GM10266 (cell line): ENCODE results near the gene CHST2.

Experiments
- DNase-seq: peaks from one replicate; pipeline ENCODE4 v3.0.0; 2012; ENCODE audit errors: extremely low spot score
- CTCF ChIP-seq: IDR thresholded peaks from 2 replicates; pipeline ENCODE4 v1.5.1; 2012; ENCODE audit warnings: mild to moderate bottlenecking, low read depth; ENCODE audit not compliant: control insufficient read depth, insufficient read depth; ENCODE audit errors: missing control alignments

The CHST2 gene

GRCh38 chr3:143124601-143125520, 5.3 kb downstream of the CHST2 start:
- TF ChIP-seq CTCF: no peak

GRCh38 chr3:143127801-143128200, 8.2 kb downstream of the CHST2 start:
- no peak for DNase-seq
- no peak for TF ChIP-seq CTCF

More at GRCh38 chr3:143124601-143125520, 5.3 kb downstream of the CHST2 start:
- DNase-seq: no peak

GRCh38 chr3:143128227-143128955, 8.8 kb downstream of the CHST2 start:
- no peak for DNase-seq
- TF ChIP-seq CTCF: no peak

- TF ChIP-seq CTCF: no peak
- peak; percentile 18 for DNase-seq
Observed at GRCh38 chr3:143132246-143132980, 12.8 kb downstream of the CHST2 start.

GRCh38 chr3:143134471-143134870, 14.9 kb downstream of the CHST2 start:
- DNase-seq: no peak
- TF ChIP-seq CTCF: no peak

GRCh38 chr3:143135150-143135549, 15.6 kb downstream of the CHST2 start:
- no peak for DNase-seq

More at GRCh38 chr3:143135150-143135549, 15.6 kb downstream of the CHST2 start:
- no peak for TF ChIP-seq CTCF
